Ovary (tissue), 3 donors: Measurements from ENCODE around the gene RAPGEF2.

Experiments used
- CTCF ChIP-seq, 3 donors: fragments of 450-650 bp in 2 of 3; fragments of 200-600 bp in 1 of 3; IDR thresholded peaks; one replicate each; pipeline versions ENCODE4 v1.5.1 to v1.8.0; 2016 to 2022; ENCODE audit warnings: antibody characterized with exemption in 3 of 3, mild to moderate bottlenecking in 1 of 3
- POLR2A ChIP-seq: fragments of 450-650 bp; IDR thresholded peaks from one replicate; pipeline ENCODE4 v1.6.1; 2017; ENCODE audit warnings: antibody characterized with exemption, mild to moderate bottlenecking, moderate library complexity
- donor health status: DM: no; HTN: no; CAD: no.

- TF ChIP-seq CTCF (IDR thresholded peaks at IDR 0.05), result no peak
- TF ChIP-seq POLR2A, result no peak
Measured at GRCh38 chr4:159384017-159384416, 281.1 kb downstream of the RAPGEF2 start.
